Measurements from ENCODE around the gene COG6.

Gene COG6

DNA sequence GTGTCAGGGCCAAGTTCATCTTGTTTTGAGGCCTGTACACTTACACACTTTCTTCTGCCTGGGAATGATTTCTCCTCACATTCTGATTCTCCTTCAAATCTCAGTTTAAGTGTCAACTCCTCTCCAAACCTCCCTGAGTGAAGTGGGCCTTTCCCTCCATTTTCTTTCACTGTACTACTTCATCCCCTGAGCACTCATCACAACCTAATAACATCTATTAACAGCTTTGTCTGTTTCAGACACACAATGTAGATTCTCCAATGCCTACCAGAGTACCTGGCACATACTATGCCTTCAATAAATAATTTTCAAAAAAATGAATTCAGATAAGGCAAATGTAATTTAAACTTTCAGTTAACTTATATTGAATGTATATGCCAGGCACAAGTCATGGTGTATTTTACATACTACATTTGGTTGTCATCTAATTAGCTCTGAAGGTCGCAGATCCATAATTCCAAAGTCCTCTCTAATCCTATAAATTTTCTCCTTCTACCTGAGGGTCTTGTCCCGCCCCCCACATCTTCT, 357 bp upstream of the COG6 start:
- no peak for DNase-seq (ENCODE audit: extremely low read depth, low read depth)
- TF ChIP-seq, protein P1, sequence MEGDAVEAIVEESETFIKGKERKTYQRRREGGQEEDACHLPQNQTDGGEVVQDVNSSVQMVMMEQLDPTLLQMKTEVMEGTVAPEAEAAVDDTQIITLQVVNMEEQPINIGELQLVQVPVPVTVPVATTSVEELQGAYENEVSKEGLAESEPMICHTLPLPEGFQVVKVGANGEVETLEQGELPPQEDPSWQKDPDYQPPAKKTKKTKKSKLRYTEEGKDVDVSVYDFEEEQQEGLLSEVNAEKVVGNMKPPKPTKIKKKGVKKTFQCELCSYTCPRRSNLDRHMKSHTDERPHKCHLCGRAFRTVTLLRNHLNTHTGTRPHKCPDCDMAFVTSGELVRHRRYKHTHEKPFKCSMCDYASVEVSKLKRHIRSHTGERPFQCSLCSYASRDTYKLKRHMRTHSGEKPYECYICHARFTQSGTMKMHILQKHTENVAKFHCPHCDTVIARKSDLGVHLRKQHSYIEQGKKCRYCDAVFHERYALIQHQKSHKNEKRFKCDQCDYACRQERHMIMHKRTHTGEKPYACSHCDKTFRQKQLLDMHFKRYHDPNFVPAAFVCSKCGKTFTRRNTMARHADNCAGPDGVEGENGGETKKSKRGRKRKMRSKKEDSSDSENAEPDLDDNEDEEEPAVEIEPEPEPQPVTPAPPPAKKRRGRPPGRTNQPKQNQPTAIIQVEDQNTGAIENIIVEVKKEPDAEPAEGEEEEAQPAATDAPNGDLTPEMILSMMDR (IDR thresholded peaks at IDR 0.05; ENCODE audit: low read depth, low read length, missing control alignments) = no peak
- peak overlapping the region; percentile 94 for H3K4me3 ChIP-seq (replicated peaks; ENCODE audit: low read depth, low read length)

DNA sequence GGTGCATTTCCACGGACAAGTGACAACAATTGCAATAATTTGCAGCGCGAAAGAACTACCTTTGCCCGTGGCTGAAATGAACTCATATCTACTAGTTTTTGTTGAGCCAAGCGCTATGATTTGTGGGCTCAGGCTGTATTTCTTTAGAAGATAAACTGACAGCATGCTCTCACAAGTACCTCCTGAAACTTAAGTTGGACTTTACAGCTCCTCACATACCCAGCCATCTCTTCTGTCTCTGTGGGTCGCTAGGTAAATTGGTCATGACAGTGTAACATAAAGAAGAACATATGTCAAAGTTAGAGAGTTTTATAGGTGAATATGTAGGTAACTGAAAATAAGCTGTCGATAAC, 839 bp downstream of the COG6 start:
- TF ChIP-seq, protein P1 (IDR thresholded peaks at IDR 0.05; ENCODE audit: low read depth, low read length, missing control alignments) = no peak
- no peak for DNase-seq (ENCODE audit: extremely low read depth, low read depth)
- peak overlapping the region; percentile 94 for H3K4me3 ChIP-seq (replicated peaks; ENCODE audit: low read depth, low read length)

DNA sequence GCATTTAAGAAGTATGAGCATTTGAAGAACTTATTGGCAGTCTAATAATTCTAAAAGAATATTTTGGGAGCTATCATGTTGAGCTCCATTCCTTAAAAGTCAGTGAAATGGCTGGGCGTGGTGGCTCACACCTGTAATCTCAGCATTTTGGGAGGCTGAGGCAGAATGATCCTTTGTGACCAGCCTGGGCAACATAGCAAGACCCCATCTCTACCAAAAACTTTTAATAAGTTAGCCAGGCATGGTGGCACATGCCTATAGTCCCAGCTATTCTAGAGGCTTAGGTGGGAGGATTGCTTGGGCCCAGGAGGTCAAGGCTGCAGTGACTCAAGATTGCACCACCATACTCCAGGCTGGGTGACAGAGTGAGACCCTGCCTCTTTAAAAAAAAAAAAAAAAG, 8.0 kb downstream of the COG6 start:
- no peak overlapping the region for H3K4me3 ChIP-seq (replicated peaks; ENCODE audit: low read depth, low read length)
- no peak for DNase-seq (ENCODE audit: extremely low read depth, low read depth)
- TF ChIP-seq, protein P1 (IDR thresholded peaks at IDR 0.05; ENCODE audit: low read depth, low read length, missing control alignments) = no peak

DNA sequence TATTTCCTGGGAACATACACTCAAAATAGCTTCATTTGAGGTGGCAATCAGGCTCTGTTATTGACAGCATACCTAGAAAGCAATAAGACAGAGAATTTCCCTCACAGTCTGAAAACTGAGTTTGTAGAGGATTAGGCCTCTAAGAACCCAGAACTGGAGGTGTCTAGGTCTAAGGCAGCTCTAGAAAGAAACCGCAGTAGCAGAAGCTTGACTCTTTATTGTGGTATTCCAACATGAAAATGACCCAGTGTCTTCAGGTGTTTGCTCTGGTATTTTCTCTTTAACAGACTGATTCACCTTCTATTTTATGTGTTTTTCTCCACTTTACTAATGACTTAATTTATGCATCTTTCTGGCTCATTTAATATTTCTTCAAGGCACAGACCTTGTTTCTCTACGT, 8.5 kb downstream of the COG6 start:
- TF ChIP-seq, protein P1 (IDR thresholded peaks at IDR 0.05; ENCODE audit: low read depth, low read length, missing control alignments) = no peak
- DNase-seq (ENCODE audit: extremely low read depth, low read depth) = no peak
- no peak overlapping the region for H3K4me3 ChIP-seq (replicated peaks; ENCODE audit: low read depth, low read length)

DNA sequence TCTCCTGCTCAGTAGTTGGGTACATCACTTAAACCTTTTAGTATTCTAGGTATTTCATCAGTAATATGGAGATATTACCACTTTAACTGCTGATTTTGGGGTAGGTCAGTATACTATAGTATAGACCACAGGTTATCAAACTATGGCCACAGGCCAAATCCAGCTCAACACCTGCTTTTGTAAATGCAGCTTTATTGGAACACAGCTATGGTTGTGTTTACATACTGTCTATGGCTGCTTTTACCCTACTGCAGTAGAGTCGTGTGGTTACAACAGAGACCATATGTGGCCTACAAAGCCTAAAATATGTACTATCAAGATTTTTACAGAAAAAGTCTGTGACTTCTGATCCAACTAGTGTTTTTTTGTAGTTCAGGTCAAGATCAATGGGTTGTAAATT, 10.3 kb downstream of the COG6 start:
- TF ChIP-seq, protein P1 (IDR thresholded peaks at IDR 0.05; ENCODE audit: low read depth, low read length, missing control alignments) = no peak
- DNase-seq (ENCODE audit: extremely low read depth, low read depth) = no peak
- H3K4me3 ChIP-seq (replicated peaks; ENCODE audit: low read depth, low read length) = no peak overlapping the region

DNA sequence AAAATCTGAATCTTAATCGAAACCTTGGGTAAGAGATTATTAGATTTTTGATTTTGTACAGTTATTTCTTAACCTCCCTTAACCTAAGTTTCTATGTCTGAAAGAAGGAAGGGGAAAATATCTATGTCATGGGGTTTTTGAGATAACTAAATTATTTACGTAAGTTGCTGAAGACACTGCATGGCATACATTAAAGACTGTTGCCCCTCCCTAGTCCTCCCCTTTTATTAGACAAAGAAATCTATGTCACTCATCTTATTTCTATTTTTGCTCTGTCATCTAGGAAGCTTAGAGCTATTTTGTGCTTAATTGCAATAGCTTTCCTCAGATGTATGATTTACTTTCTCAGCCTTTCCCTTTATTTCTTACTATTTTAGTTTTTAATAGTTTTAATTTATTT, 15.0 kb downstream of the COG6 start:
- no peak overlapping the region for H3K4me3 ChIP-seq (replicated peaks; ENCODE audit: low read depth, low read length)
- no peak for DNase-seq (ENCODE audit: extremely low read depth, low read depth)
- TF ChIP-seq, protein P1 (IDR thresholded peaks at IDR 0.05; ENCODE audit: low read depth, low read length, missing control alignments) = no peak

All from HFF-Myc (cell line).